H9 (cell line): ENCODE measurements around the gene SRGAP1. TPM values are rescaled to one million over a fixed set of nuclear protein-coding genes. Genes with fewer than 3 reads are reported as not detected.

Source experiments
- DNase-seq: peaks from one replicate; pipeline ENCODE4 v3.0.0-alpha.2; 2017
- H2AFZ ChIP-seq: one replicate; pipeline ENCODE4 v1.6.1; 2013; ENCODE audit warnings: mild to moderate bottlenecking, low read length, control low read depth, moderate library complexity
- H2AK5ac ChIP-seq: 2 replicates; pipeline ENCODE4 v1.6.1; 2013; ENCODE audit warnings: low read length, control low read depth, mixed read lengths; ENCODE audit not compliant: insufficient read length
- H2BK120ac ChIP-seq: one replicate; pipeline ENCODE4 v1.6.1; 2013; ENCODE audit warnings: low read depth, mild to moderate bottlenecking, low read length, control low read depth, inconsistent platforms; ENCODE audit not compliant: poor library complexity, severe bottlenecking
- H2BK12ac ChIP-seq: 2 replicates; pipeline ENCODE4 v1.6.1; 2013; ENCODE audit warnings: low read length, control low read depth, mixed read lengths, low read depth; ENCODE audit not compliant: insufficient read length
- H2BK15ac ChIP-seq: 2 replicates; pipeline ENCODE4 v1.6.1; 2013; ENCODE audit warnings: low read depth, low read length, control low read depth
- H2BK20ac ChIP-seq: one replicate; pipeline ENCODE4 v1.6.1; 2013; ENCODE audit warnings: low read depth, mild to moderate bottlenecking, low read length, control low read depth, inconsistent platforms; ENCODE audit not compliant: poor library complexity, severe bottlenecking
- H2BK5ac ChIP-seq: 2 replicates; pipeline ENCODE4 v1.6.1; 2013; ENCODE audit warnings: low read length, control low read depth, mixed read lengths; ENCODE audit not compliant: insufficient read length
- H3K14ac ChIP-seq: 2 replicates; pipeline ENCODE4 v1.6.1; 2013; ENCODE audit warnings: low read length, control low read depth; ENCODE audit not compliant: insufficient read depth
- H3K18ac ChIP-seq: 2 replicates; pipeline ENCODE4 v1.6.1; 2013; ENCODE audit warnings: low read depth, mild to moderate bottlenecking, mixed read lengths, low read length, control low read depth; ENCODE audit not compliant: insufficient read length
- H3K23ac ChIP-seq: 2 replicates; pipeline ENCODE4 v1.6.1; 2013; ENCODE audit warnings: low read length, control low read depth, mixed read lengths, low read depth; ENCODE audit not compliant: insufficient read length
- H3K23me2 ChIP-seq: 2 replicates; pipeline ENCODE4 v1.6.1; 2013; ENCODE audit warnings: low read depth, mild to moderate bottlenecking, mixed read lengths, low read length, control low read depth; ENCODE audit not compliant: insufficient read length, poor library complexity, severe bottlenecking
- H3K27ac ChIP-seq: 2 replicates; pipeline ENCODE4 v1.5.1; 2013; ENCODE audit warnings: low read length, control low read depth, mixed read lengths, low read depth; ENCODE audit not compliant: insufficient read length
- H3K27me3 ChIP-seq: 2 replicates; pipeline ENCODE4 v1.6.1; 2013; ENCODE audit warnings: low read length, control low read depth, inconsistent platforms; ENCODE audit not compliant: insufficient read depth
- H3K4ac ChIP-seq: 2 replicates; pipeline ENCODE4 v1.6.1; 2013; ENCODE audit warnings: low read depth, mild to moderate bottlenecking, control low read depth, inconsistent platforms, low read length, moderate library complexity
- H3K4me1 ChIP-seq: 2 replicates; pipeline ENCODE4 v1.6.1; 2013; ENCODE audit warnings: low read length, control low read depth, inconsistent platforms; ENCODE audit not compliant: insufficient read depth
- H3K4me2 ChIP-seq: 2 replicates; pipeline ENCODE4 v1.6.1; 2013; ENCODE audit warnings: low read length, control low read depth, mixed read lengths; ENCODE audit not compliant: insufficient read length, insufficient read depth
- H3K56ac ChIP-seq: 2 replicates; pipeline ENCODE4 v1.6.1; 2013; ENCODE audit warnings: low read depth, mild to moderate bottlenecking, mixed read lengths, low read length, control low read depth; ENCODE audit not compliant: insufficient read length
- H3K79me1 ChIP-seq: 2 replicates; pipeline ENCODE4 v1.6.1; 2013; ENCODE audit warnings: low read depth, mild to moderate bottlenecking, moderate library complexity, low read length, control low read depth, inconsistent platforms; ENCODE audit not compliant: insufficient read depth, poor library complexity, severe bottlenecking
- H3K79me2 ChIP-seq: 2 replicates; pipeline ENCODE4 v1.6.1; 2013; ENCODE audit warnings: low read length, control low read depth, inconsistent platforms; ENCODE audit not compliant: insufficient read depth
- H3K9ac ChIP-seq: 2 replicates; pipeline ENCODE4 v1.6.1; 2013; ENCODE audit warnings: low read length, control low read depth, mixed read lengths; ENCODE audit not compliant: insufficient read length; ENCODE audit errors: extremely low read depth
- H3K9me3 ChIP-seq: one replicate; pipeline ENCODE4 v1.6.1; 2013; ENCODE audit warnings: low read depth, low read length, inconsistent platforms; ENCODE audit not compliant: control insufficient read depth
- H3T11ph ChIP-seq: one replicate; pipeline ENCODE4 v1.6.1; 2013; ENCODE audit warnings: mild to moderate bottlenecking, low read length, control low read depth, inconsistent platforms
- H4K20me1 ChIP-seq: one replicate; pipeline ENCODE4 v1.6.1; 2013; ENCODE audit not compliant: control insufficient read depth, insufficient read length, insufficient read depth
- H4K5ac ChIP-seq: 2 replicates; pipeline ENCODE4 v1.6.1; 2013; ENCODE audit warnings: low read depth, mild to moderate bottlenecking, mixed read lengths, low read length, control low read depth; ENCODE audit not compliant: insufficient read length
- H4K8ac ChIP-seq: replicated peaks from 2 replicates; pipeline ENCODE4 v1.6.1; 2013; ENCODE audit warnings: low read length, control low read depth, mixed read lengths, low read depth; ENCODE audit not compliant: insufficient read length
- H4K91ac ChIP-seq: 2 replicates; pipeline ENCODE4 v1.6.1; 2013; ENCODE audit warnings: low read depth, mild to moderate bottlenecking, moderate library complexity, mixed read lengths, low read length, control low read depth; ENCODE audit not compliant: insufficient read length
- H3K27ac Mint-ChIP-seq, 3 experiments: 2 replicates in 2 of 3; 3 replicates in 1 of 3; pipeline ENCODE4 v1.8.0; 2020 to 2021; ENCODE audit warnings: mixed read lengths in 3 of 3, mild to moderate bottlenecking in 1 of 3, moderate library complexity in 1 of 3
- H3K27me3 Mint-ChIP-seq: 2 replicates; pipeline ENCODE4 v1.8.0; 2021; ENCODE audit warnings: low read depth, mild to moderate bottlenecking, moderate library complexity, mixed read lengths
- H3K36me3 Mint-ChIP-seq, 3 experiments: 2 replicates in 2 of 3; 3 replicates in 1 of 3; pipeline ENCODE4 v1.8.0; 2020 to 2021; ENCODE audit warnings: low read depth in 3 of 3, mixed read lengths in 3 of 3; ENCODE audit not compliant: insufficient read depth in 1 of 3
- H3K4me1 Mint-ChIP-seq, 2 experiments: 2 replicates each; pipeline ENCODE4 v1.8.0; 2020; ENCODE audit warnings: mixed read lengths in 2 of 2
- H3K4me3 Mint-ChIP-seq, 2 experiments: 2 replicates in 1 of 2; 3 replicates in 1 of 2; pipeline ENCODE4 v1.8.0; 2020 to 2021; ENCODE audit warnings: mild to moderate bottlenecking in 2 of 2, mixed read lengths in 2 of 2, moderate library complexity in 1 of 2
- H3K9me3 Mint-ChIP-seq, 2 experiments: 2 replicates in 1 of 2; 3 replicates in 1 of 2; pipeline ENCODE4 v1.8.0; 2020; ENCODE audit warnings: mild to moderate bottlenecking in 2 of 2, mixed read lengths in 2 of 2, moderate library complexity in 1 of 2
- CTCF ChIP-seq: fragments of 200-600 bp; sonication (generic); conservative IDR thresholded peaks from 3 replicates; pipeline ENCODE4 v1.8.0; 2021; ENCODE audit warnings: antibody characterized with exemption, mild to moderate bottlenecking
- WGBS: extraction: QIAGEN DNeasy Blood & Tissue Kit; methylation state at CpG from one replicate; pipeline ENCODE4 v1.1.7; 2013; ENCODE audit warnings: missing lambda C conversion rate, low lambda C conversion rate, mixed read lengths; ENCODE audit not compliant: insufficient read length; ENCODE audit errors: extremely low coverage; 5-methylcytosine and 5-hydroxymethylcytosine counted together
- total RNA-seq: library from RNA; stranded (reverse); gene quantifications from 2 replicates; pipeline ENCODE4 v1.2.1, GENCODE V29; 2021

SRGAP1 gene
- total RNA-seq, 1 experiment from 2014 or later = 4.8 TPM

GRCh38 chr12:63874897-63875480 lies 30.5 kb downstream of the SRGAP1 start:
- no peaks in the 10 kb centered on the region for H3K27me3 Mint-ChIP-seq

More at GRCh38 chr12:63874897-63875480, 30.5 kb downstream of the SRGAP1 start:
- Histone ChIP-seq H3K79me1 (peaks cover 2% of the 10 kb centered on the region), H2BK15ac (no peak overlapping the region), H2BK120ac (no peak overlapping the region), H2BK20ac (no peak overlapping the region), H3K18ac (no peak overlapping the region), H3K4ac (no peak overlapping the region), H3K79me2 (no peaks in the 10 kb centered on the region; the same call in 1 of the 2 replicates), H2BK12ac (no peak overlapping the region), H3K56ac (no peak overlapping the region), H2AK5ac (no peak overlapping the region), H2AFZ (no peak overlapping the region), H3T11ph (no peak overlapping the region), H3K9ac (no peak overlapping the region), H4K5ac (no peak overlapping the region), H3K27ac (no peak overlapping the region), H3K14ac (no peak overlapping the region), H2BK5ac (no peak overlapping the region), H4K20me1 (no peaks in the 10 kb centered on the region), H3K4me1 (peaks cover 6% of the 10 kb centered on the region; the same call in 1 of the 2 replicates), H3K23ac (no peak overlapping the region), H3K9me3 (no peaks in the 10 kb centered on the region), H4K91ac (no peak overlapping the region), H3K27me3 (no peaks in the 10 kb centered on the region), H3K4me2 (no peak overlapping the region), H3K23me2 (no peaks in the 10 kb centered on the region), H4K8ac (no peak overlapping the region)
- no CpG with 5 or more reads among the region's 3 CpGs for WGBS
- Mint-ChIP-seq H3K4me1 (peaks cover 11 to 17% of the 10 kb centered on the region in 2 experiments), H3K4me3 (no peak overlapping the region), H3K9me3 (no peaks in the 10 kb centered on the region), H3K27ac (no peak overlapping the region), H3K36me3 (no peaks in the 10 kb centered on the region)
- TF ChIP-seq CTCF = no peak
- no peak for DNase-seq
